Spinal cord (tissue), 10 donors: ENCODE data around the gene RPL21. TPM values are rescaled to one million over a fixed set of nuclear protein-coding genes. Genes with fewer than 3 reads are reported as not detected.

Experiments used
- DNase-seq, 6 donors: peaks; one replicate each; pipeline versions ENCODE4 v3.0.0 to v3.0.0-alpha.2; 2013 to 2015; ENCODE audit warnings: low spot score in 6 of 6, low read depth in 4 of 6
- H3K27ac ChIP-seq: one replicate; pipeline ENCODE4 v1.5.1; 2013; ENCODE audit warnings: low read depth, low read length, control low read depth
- H3K27me3 ChIP-seq: one replicate; pipeline ENCODE4 v1.6.1; 2013; ENCODE audit warnings: low read length; ENCODE audit not compliant: control insufficient read depth, insufficient read depth
- H3K36me3 ChIP-seq: one replicate; pipeline ENCODE4 v1.6.1; 2013; ENCODE audit warnings: low read length; ENCODE audit not compliant: control insufficient read depth, insufficient read depth
- H3K4me1 ChIP-seq: one replicate; pipeline ENCODE4 v1.6.1; 2013; ENCODE audit warnings: low read length; ENCODE audit not compliant: control insufficient read depth, insufficient read depth
- H3K4me3 ChIP-seq: one replicate; pipeline ENCODE4 v1.5.1; 2013; ENCODE audit warnings: low read depth, low read length, control low read depth
- H3K9me3 ChIP-seq: one replicate; pipeline ENCODE4 v1.6.1; 2013; ENCODE audit warnings: low read length; ENCODE audit not compliant: control insufficient read depth, insufficient read depth
- WGBS: methylation state at CpG from one replicate; pipeline ENCODE4 v1.1.5; 2013; ENCODE audit warnings: missing lambda C conversion rate; ENCODE audit not compliant: insufficient coverage; 5-methylcytosine and 5-hydroxymethylcytosine counted together
- polyA plus RNA-seq, 2 donors: library from polyadenylated mRNA; unstranded; fragments of 120-200 nt; gene quantifications; one replicate each; pipeline ENCODE4 v1.2.1, GENCODE V29; 2013; ENCODE audit not compliant: insufficient read length in 2 of 2
- total RNA-seq, 2 donors: library from RNA; depleted of rRNA in 1 of 2; stranded (reverse); fragments of 120-200 nt in 1 of 2; fragments of >200 nt in 1 of 2; gene quantifications; one replicate each; pipeline versions ENCODE4 v1.2.3 to v1.2.4, GENCODE V29; 2013 to 2014
- donor health status: healthy.

RPL21 gene
- total and polyA plus RNA-seq, 4 donors, result 431 to 1,968 (median 714) TPM

DNA sequence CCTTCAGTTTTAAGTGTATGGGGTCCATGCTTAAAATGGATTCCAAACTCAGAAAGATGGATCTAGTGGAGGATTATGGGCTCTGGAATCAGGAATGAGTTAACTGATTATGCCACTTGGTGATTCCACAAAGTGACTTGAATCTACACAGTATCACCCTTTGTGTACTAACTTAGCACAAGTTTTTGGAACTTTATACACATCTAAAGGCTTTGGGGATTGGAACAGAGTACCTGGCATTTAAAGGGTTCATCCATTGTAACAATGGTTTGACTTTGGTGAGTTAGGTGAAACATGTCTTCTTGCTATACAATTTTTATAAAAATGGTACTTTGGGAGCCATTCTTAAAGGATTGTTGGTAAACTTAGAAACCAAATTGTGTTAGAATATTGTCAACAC, 1.1 kb downstream of the RPL21 start:
- Histone ChIP-seq H3K27me3 (no peaks in the 10 kb centered on the region), H3K4me1 (no peaks in the 10 kb centered on the region)

DNA sequence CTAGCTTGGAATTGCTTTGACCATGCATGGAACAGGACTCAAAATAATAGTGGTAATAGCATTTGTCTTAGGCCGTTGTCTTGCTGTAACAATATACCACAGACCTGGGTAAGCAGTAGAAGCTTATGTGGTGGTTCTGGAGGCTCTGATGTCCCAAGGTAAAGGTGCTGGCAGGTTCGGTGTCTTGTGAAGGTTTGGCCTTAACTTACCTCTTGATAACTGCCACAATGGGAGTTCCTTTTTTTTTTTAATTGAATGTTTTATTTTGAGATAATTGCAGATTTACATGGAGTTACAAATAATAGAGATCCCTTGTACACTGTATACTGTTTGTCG, 5.8 kb downstream of the RPL21 start:
- WGBS, result no CpG with 5 or more reads among the region's 3 CpGs
- no peaks in the 10 kb centered on the region for H3K4me1 ChIP-seq

More for the DNA sequence above, 1.1 kb downstream of the RPL21 start:
- H3K4me3 ChIP-seq, result peak overlapping the region; percentile 89
- no peak overlapping the region for H3K27ac ChIP-seq
- H3K9me3 ChIP-seq, result no peaks in the 10 kb centered on the region
- H3K36me3 ChIP-seq, result peaks cover 15% of the 10 kb centered on the region
- DNase-seq, result no peak

DNA sequence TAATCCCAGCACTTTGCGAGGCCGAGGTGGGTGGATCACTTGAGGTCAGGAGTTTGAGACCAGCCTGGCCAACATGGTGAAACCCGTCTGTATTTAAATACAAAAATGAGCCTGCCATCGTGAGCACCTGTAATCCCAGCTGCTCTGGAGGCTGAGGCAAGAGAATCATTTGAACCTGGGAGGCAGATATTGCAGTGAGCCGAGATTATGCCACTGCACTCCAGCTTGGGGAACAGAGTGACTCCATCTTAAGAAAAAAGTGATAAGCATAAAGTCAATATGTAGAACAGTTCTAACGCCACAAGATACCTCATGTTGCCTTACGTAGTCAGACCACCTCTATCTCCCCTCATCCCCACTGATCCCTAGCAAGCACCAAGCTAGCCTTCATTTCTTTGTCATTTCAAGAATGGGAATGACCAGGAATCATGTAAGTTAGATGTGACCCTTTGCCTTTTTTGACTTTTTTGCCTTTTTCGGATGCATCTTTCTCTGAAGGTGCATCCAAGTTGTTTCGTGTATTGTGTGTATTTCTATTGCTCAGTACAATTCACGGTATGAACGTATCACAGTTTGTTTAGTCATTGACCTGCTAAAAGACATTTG, 6.4 kb downstream of the RPL21 start:
- no peak for DNase-seq
- Histone ChIP-seq H3K4me3 (no peak overlapping the region), H3K27ac (no peak overlapping the region), H3K27me3 (no peaks in the 10 kb centered on the region), H3K36me3 (peaks cover 29% of the 10 kb centered on the region), H3K9me3 (no peaks in the 10 kb centered on the region), H3K4me1 (no peaks in the 10 kb centered on the region)
- 90% methylated on average over 8 of the region's 11 CpGs for WGBS

More for the DNA sequence above, 5.8 kb downstream of the RPL21 start:
- Histone ChIP-seq H3K27ac (no peak overlapping the region), H3K4me3 (no peak overlapping the region), H3K27me3 (no peaks in the 10 kb centered on the region), H3K9me3 (no peaks in the 10 kb centered on the region), H3K36me3 (peaks cover 25% of the 10 kb centered on the region)
- no peak for DNase-seq

GRCh38 chr13:27258637-27259386, 7.5 kb downstream of the RPL21 start:
- H3K36me3 ChIP-seq, result peaks cover 29% of the 10 kb centered on the region
- no peaks in the 10 kb centered on the region for H3K4me1 ChIP-seq
- no peak overlapping the region for H3K4me3 ChIP-seq
- WGBS, result 92% methylated on average over 2 of the region's 5 CpGs
- DNase-seq, result no peak
- H3K27ac ChIP-seq, result no peak overlapping the region
- no peaks in the 10 kb centered on the region for H3K9me3 ChIP-seq
- no peaks in the 10 kb centered on the region for H3K27me3 ChIP-seq

- no peak for DNase-seq
- H3K9me3 ChIP-seq, result no peaks in the 10 kb centered on the region
- no peaks in the 10 kb centered on the region for H3K27me3 ChIP-seq
- peaks cover 24% of the 10 kb centered on the region for H3K36me3 ChIP-seq
- peaks cover 7% of the 10 kb centered on the region for H3K4me1 ChIP-seq
- no peak overlapping the region for H3K4me3 ChIP-seq
- H3K27ac ChIP-seq, result no peak overlapping the region
- no CpG with 5 or more reads among the region's 2 CpGs for WGBS
Measured at GRCh38 chr13:27259831-27260230, 8.5 kb downstream of the RPL21 start.

DNA sequence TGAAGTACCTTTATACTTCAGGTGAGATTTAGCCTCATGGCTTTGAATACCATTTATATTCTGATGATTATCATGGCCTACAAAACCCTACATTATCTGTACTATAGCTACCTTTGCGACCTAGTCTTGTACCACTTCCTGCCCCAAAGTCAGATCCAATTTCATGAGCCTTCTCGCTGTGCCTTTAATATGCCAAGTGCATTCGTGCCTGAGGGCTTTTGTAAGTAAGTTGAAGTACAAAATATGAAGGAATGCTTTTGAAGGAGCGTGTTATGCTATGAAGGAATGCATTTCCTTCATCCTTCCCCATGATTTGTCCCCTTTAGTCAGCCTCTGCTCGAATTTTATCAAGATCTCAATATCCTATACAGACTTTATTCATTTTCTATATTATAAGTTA, 10.0 kb downstream of the RPL21 start:
- H3K36me3 ChIP-seq, result peaks cover 19% of the 10 kb centered on the region
- H3K4me1 ChIP-seq, result peaks cover 11% of the 10 kb centered on the region
- H3K27me3 ChIP-seq, result no peaks in the 10 kb centered on the region
- DNase-seq, result no peak
- H3K9me3 ChIP-seq, result no peaks in the 10 kb centered on the region
- H3K4me3 ChIP-seq, result no peak overlapping the region
- no peak overlapping the region for H3K27ac ChIP-seq
- no CpG with 5 or more reads among the region's 5 CpGs for WGBS

- Histone ChIP-seq H3K4me1 (peaks cover 11% of the 10 kb centered on the region), H3K27me3 (no peaks in the 10 kb centered on the region), H3K9me3 (no peaks in the 10 kb centered on the region), H3K36me3 (peaks cover 10% of the 10 kb centered on the region), H3K4me3 (no peak overlapping the region), H3K27ac (no peak overlapping the region)
- no CpG with 5 or more reads among the region's 2 CpGs for WGBS
- no peak for DNase-seq
Measured at GRCh38 chr13:27263438-27263837, 12.1 kb downstream of the RPL21 start.

GRCh38 chr13:27264181-27264580, 12.8 kb downstream of the RPL21 start:
- DNase-seq, result peak in 2 of 6 donors; percentile 66 to 82
- no peaks in the 10 kb centered on the region for H3K9me3 ChIP-seq
- peaks cover 7% of the 10 kb centered on the region for H3K36me3 ChIP-seq
- WGBS, result no CpG with 5 or more reads among the region's 5 CpGs
- H3K4me3 ChIP-seq, result no peak overlapping the region
- peaks cover 11% of the 10 kb centered on the region for H3K4me1 ChIP-seq
- no peaks in the 10 kb centered on the region for H3K27me3 ChIP-seq
- H3K27ac ChIP-seq, result peak overlapping the region; percentile 17

- no peaks in the 10 kb centered on the region for H3K9me3 ChIP-seq
- no CpG with 5 or more reads among the region's 1 CpG for WGBS
- H3K27ac ChIP-seq, result peak overlapping the region; percentile 17
- no peak overlapping the region for H3K4me3 ChIP-seq
- DNase-seq, result no peak
- no peaks in the 10 kb centered on the region for H3K27me3 ChIP-seq
- H3K36me3 ChIP-seq, result peaks cover 7% of the 10 kb centered on the region
- H3K4me1 ChIP-seq, result peaks cover 11% of the 10 kb centered on the region
Measured at GRCh38 chr13:27264648-27265047, 13.3 kb downstream of the RPL21 start.

- WGBS, result 100% methylated on average over 1 of the region's 2 CpGs
- no peaks in the 10 kb centered on the region for H3K27me3 ChIP-seq
- H3K9me3 ChIP-seq, result no peaks in the 10 kb centered on the region
- DNase-seq, result no peak
- no peak overlapping the region for H3K4me3 ChIP-seq
- H3K4me1 ChIP-seq, result peaks cover 25% of the 10 kb centered on the region
- no peak overlapping the region for H3K27ac ChIP-seq
- H3K36me3 ChIP-seq, result peaks cover 5% of the 10 kb centered on the region
Measured at GRCh38 chr13:27266917-27267316, 15.6 kb downstream of the RPL21 start.
